Fibroblast of lung (primary cell): ENCODE data around the gene CFAP74. TPM values are rescaled to one million over a fixed set of nuclear protein-coding genes. Genes with fewer than 3 reads are reported as not detected.
A peak's percentile ranks its signal among the peaks of the same experiment; 100 is the strongest.

Experiments
- DNase-seq, 2 donors: peaks; one replicate each; pipeline versions ENCODE4 v3.0.0 to v3.0.0-alpha.2; 2010; ENCODE audit warnings: low read depth in 2 of 2
- H2AFZ ChIP-seq: 2 replicates; pipeline ENCODE4 v1.5.1; 2012; ENCODE audit warnings: low read length, control low read depth, inconsistent platforms
- H3K27ac ChIP-seq: 2 replicates; pipeline ENCODE4 v1.5.1; 2011; ENCODE audit warnings: low read length, control low read depth; ENCODE audit not compliant: insufficient read depth
- H3K27me3 ChIP-seq: 2 replicates; pipeline ENCODE4 v1.5.1; 2011; ENCODE audit warnings: mild to moderate bottlenecking, low read length; ENCODE audit not compliant: control insufficient read depth, insufficient read depth
- H3K36me3 ChIP-seq: 2 replicates; pipeline ENCODE4 v1.5.1; 2011; ENCODE audit warnings: low read length; ENCODE audit not compliant: control insufficient read depth, insufficient read depth
- H3K4me1 ChIP-seq: 2 replicates; pipeline ENCODE4 v1.5.1; 2011; ENCODE audit warnings: low read length; ENCODE audit not compliant: control insufficient read depth, insufficient read depth; ENCODE audit errors: extremely low read depth
- H3K4me2 ChIP-seq: 2 replicates; pipeline ENCODE4 v1.5.1; 2011; ENCODE audit warnings: low read length, control low read depth; ENCODE audit not compliant: insufficient read depth; ENCODE audit errors: extremely low read depth
- H3K4me3 ChIP-seq, 4 experiments: fragments of 200-600 bp in 1 of 4; sonication (generic) in 1 of 4; replicated peaks in 1 of 4; 2 replicates each; pipeline ENCODE4 v1.5.1; 2011 to 2016; ENCODE audit warnings: low read length in 4 of 4, low read depth in 3 of 4, mild to moderate bottlenecking in 3 of 4, control low read depth in 2 of 4, inconsistent platforms in 1 of 4, mixed read lengths in 1 of 4; ENCODE audit not compliant: insufficient read depth in 1 of 4; ENCODE audit errors: control extremely low read depth in 1 of 4
- H3K79me2 ChIP-seq: 2 replicates; pipeline ENCODE4 v1.5.1; 2012; ENCODE audit warnings: mild to moderate bottlenecking, low read length, inconsistent platforms; ENCODE audit not compliant: control insufficient read depth, insufficient read depth
- H3K9ac ChIP-seq: 2 replicates; pipeline ENCODE4 v1.5.1; 2011; ENCODE audit warnings: mild to moderate bottlenecking, low read length, control low read depth; ENCODE audit not compliant: insufficient read depth
- H3K9me3 ChIP-seq: 2 replicates; pipeline ENCODE4 v1.5.1; 2012; ENCODE audit warnings: low read depth, low read length; ENCODE audit not compliant: control insufficient read depth, insufficient read depth
- H4K20me1 ChIP-seq: 2 replicates; pipeline ENCODE4 v1.5.1; 2011; ENCODE audit warnings: low read length; ENCODE audit not compliant: control insufficient read depth, insufficient read depth; ENCODE audit errors: extremely low read depth
- EZH2 ChIP-seq: IDR thresholded peaks from 2 replicates; pipeline ENCODE4 v1.5.1; 2012; ENCODE audit warnings: low read length, control low read depth, mild to moderate bottlenecking; ENCODE audit errors: missing control alignments
- polyA plus RNA-seq, 2 donors: library from polyadenylated mRNA; depleted of rRNA in 1 of 2; stranded (reverse) in 1 of 2; unstranded in 1 of 2; fragments of >200 nt; gene quantifications; 2 replicates each; pipeline ENCODE4 v1.2.1, GENCODE V29; 2011 to 2012; ENCODE audit warnings: missing spikeins in 1 of 2
- total RNA-seq: library from RNA; depleted of rRNA; stranded (reverse); fragments of >200 nt; gene quantifications from 2 replicates; pipeline ENCODE4 v1.2.1, GENCODE V29; 2014
- TF ChIP-seq, protein P1 (sequence below), 2 donors: IDR thresholded peaks in 1 of 2; conservative IDR thresholded peaks in 1 of 2; 1 replicate in 1 of 2; 2 replicates in 1 of 2; pipeline ENCODE4 v1.5.1; 2011 to 2012; ENCODE audit warnings: low read length in 2 of 2, control low read depth in 1 of 2, inconsistent platforms in 1 of 2, low read depth in 1 of 2, mild to moderate bottlenecking in 1 of 2

The CFAP74 gene
- total and polyA plus RNA-seq, 2 donors (not counting 1 experiment from before 2014, with no cell fraction given): not detected

DNA sequence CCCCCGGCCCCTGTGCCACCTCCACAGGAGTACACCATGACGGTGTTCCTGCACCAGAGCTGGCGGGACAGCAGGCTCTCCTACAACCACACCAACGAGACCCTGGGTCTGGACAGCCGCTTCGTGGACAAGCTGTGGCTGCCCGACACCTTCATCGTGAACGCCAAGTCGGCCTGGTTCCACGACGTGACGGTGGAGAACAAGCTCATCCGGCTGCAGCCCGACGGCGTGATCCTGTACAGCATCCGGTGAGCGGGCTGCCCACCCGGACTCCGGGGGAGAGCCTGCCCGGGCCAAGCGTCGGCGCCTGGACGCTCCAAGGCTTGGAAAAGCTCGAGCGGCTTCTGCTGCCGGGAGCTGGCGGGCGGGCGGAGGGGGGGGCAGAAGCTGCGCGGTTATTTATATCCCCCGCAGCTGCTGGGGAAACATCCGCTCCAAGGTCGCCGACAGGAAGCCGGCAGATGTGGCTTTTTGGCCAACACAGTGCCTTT, 21.9 kb upstream of the CFAP74 start:
- no peaks in the 10 kb centered on the region for H3K79me2 ChIP-seq
- H3K4me3 ChIP-seq: no peak overlapping the region
- no peak for DNase-seq
- no peaks in the 10 kb centered on the region for H3K4me1 ChIP-seq
- no peaks in the 10 kb centered on the region for H4K20me1 ChIP-seq
- no peak overlapping the region for H3K4me2 ChIP-seq
- H3K27ac ChIP-seq: no peak overlapping the region
- peak overlapping the region; percentile 35 for H2AFZ ChIP-seq
- H3K36me3 ChIP-seq: no peaks in the 10 kb centered on the region
- H3K9ac ChIP-seq: no peak overlapping the region
- TF ChIP-seq EZH2: peak; percentile 59
- TF ChIP-seq, protein P1, sequence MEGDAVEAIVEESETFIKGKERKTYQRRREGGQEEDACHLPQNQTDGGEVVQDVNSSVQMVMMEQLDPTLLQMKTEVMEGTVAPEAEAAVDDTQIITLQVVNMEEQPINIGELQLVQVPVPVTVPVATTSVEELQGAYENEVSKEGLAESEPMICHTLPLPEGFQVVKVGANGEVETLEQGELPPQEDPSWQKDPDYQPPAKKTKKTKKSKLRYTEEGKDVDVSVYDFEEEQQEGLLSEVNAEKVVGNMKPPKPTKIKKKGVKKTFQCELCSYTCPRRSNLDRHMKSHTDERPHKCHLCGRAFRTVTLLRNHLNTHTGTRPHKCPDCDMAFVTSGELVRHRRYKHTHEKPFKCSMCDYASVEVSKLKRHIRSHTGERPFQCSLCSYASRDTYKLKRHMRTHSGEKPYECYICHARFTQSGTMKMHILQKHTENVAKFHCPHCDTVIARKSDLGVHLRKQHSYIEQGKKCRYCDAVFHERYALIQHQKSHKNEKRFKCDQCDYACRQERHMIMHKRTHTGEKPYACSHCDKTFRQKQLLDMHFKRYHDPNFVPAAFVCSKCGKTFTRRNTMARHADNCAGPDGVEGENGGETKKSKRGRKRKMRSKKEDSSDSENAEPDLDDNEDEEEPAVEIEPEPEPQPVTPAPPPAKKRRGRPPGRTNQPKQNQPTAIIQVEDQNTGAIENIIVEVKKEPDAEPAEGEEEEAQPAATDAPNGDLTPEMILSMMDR (conservative IDR thresholded peaks at IDR 0.05 in 1 of 2, IDR thresholded peaks at IDR 0.05 in 1 of 2; ENCODE audit: low read depth in 1 of 2, low read length in 2 of 2): no peak
- H3K9me3 ChIP-seq: no peaks in the 10 kb centered on the region
- peaks cover 12% of the 10 kb centered on the region for H3K27me3 ChIP-seq

DNA sequence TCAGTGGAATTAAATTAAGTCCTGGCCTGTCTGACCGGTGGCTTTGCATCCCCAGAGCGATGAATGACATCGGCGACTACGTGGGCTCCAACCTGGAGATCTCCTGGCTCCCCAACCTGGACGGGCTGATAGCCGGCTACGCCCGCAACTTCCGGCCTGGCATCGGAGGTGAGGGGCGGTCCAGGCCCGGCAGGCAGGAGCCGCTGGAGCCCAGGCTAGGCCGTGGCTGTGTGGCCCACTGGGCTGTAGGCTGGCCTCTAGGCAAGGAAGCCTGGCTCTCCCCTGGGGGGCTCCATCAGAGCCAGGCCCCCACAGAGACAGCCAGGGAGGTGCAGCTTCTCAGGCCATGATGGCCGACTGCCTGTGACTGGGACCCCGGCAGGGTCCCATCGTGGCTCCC, 21.3 kb upstream of the CFAP74 start:
- Histone ChIP-seq H3K4me2 (no peak overlapping the region), H3K9ac (no peak overlapping the region), H4K20me1 (no peaks in the 10 kb centered on the region), H3K4me1 (no peaks in the 10 kb centered on the region), H2AFZ (no peak overlapping the region), H3K36me3 (no peaks in the 10 kb centered on the region), H3K79me2 (no peaks in the 10 kb centered on the region), H3K9me3 (no peaks in the 10 kb centered on the region), H3K4me3 (no peak overlapping the region), H3K27me3 (peaks cover 19% of the 10 kb centered on the region), H3K27ac (no peak overlapping the region)
- TF ChIP-seq, protein P1 (conservative IDR thresholded peaks at IDR 0.05 in 1 of 2, IDR thresholded peaks at IDR 0.05 in 1 of 2; ENCODE audit: low read depth in 1 of 2, low read length in 2 of 2): no peak
- TF ChIP-seq EZH2: no peak
- DNase-seq: no peak

DNA sequence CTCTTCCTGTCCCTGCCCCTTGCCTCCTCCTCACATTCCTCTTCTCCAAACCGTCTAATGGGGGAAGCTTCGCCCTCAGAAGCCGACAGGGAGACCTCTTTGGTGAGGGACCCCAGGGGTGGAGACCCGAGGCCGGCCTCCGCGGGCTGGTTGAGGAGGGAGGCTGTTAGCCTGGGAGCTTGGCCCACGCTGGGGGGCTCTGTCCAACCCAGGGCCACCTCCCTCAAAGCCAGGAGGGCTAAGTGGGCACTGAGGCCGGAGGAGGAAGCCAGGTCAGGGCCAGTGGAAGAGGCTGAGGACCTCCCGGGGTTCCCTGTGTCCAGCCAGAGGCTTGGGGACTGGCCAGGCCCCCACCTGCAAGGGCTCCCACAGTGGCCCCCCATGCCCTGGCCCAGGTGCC, 20.9 kb upstream of the CFAP74 start:
- Histone ChIP-seq H3K36me3 (no peaks in the 10 kb centered on the region), H3K4me2 (no peak overlapping the region), H3K4me1 (no peaks in the 10 kb centered on the region), H3K27ac (no peak overlapping the region), H4K20me1 (no peaks in the 10 kb centered on the region), H3K4me3 (no peak overlapping the region), H3K27me3 (peaks cover 23% of the 10 kb centered on the region), H3K9ac (no peak overlapping the region), H2AFZ (no peak overlapping the region), H3K79me2 (no peaks in the 10 kb centered on the region), H3K9me3 (no peaks in the 10 kb centered on the region)
- no peak for DNase-seq
- TF ChIP-seq, protein P1 (conservative IDR thresholded peaks at IDR 0.05 in 1 of 2, IDR thresholded peaks at IDR 0.05 in 1 of 2; ENCODE audit: low read depth in 1 of 2, low read length in 2 of 2): no peak
- TF ChIP-seq EZH2: no peak
